ENCODE results near the gene ATP10B. TPM values are rescaled to one million over a fixed set of nuclear protein-coding genes. Genes with fewer than 3 reads are reported as not detected.

Gene ATP10B
- total RNA-seq, 6 experiments from 2014 or later, result not detected

GRCh38 chr5:160547061-160547460, 304.9 kb downstream of the ATP10B start:
- H3K4me3 Mint-ChIP-seq, result no peak overlapping the region
- no peaks in the 10 kb centered on the region; the same call in 1 of the 2 replicates for H3K27me3 Mint-ChIP-seq (ENCODE audit: insufficient read depth)
- no peaks in the 10 kb centered on the region for H3K36me3 Mint-ChIP-seq (ENCODE audit: low read depth)
- no peak for DNase-seq
- no peak overlapping the region for H3K27ac Mint-ChIP-seq
- no peaks in the 10 kb centered on the region; the same call in 1 of the 2 replicates for H3K9me3 Mint-ChIP-seq
- peaks cover 16% of the 10 kb centered on the region for H3K4me1 Mint-ChIP-seq (ENCODE audit: low read depth)
- no peak for TF ChIP-seq CTCF (IDR thresholded peaks at IDR 0.05)

GRCh38 chr5:160545832-160546231, 306.2 kb downstream of the ATP10B start:
- Mint-ChIP-seq H3K36me3 (ENCODE audit: low read depth) (no peaks in the 10 kb centered on the region), H3K4me1 (ENCODE audit: low read depth) (peaks cover 16% of the 10 kb centered on the region), H3K27ac (no peak overlapping the region), H3K27me3 (ENCODE audit: insufficient read depth) (no peaks in the 10 kb centered on the region; the same call in 1 of the 2 replicates), H3K4me3 (no peak overlapping the region), H3K9me3 (no peaks in the 10 kb centered on the region; the same call in 1 of the 2 replicates)
- DNase-seq, result no peak
- TF ChIP-seq CTCF (IDR thresholded peaks at IDR 0.05), result no peak

GRCh38 chr5:160543395-160543794, 308.6 kb downstream of the ATP10B start:
- no peak for TF ChIP-seq CTCF (IDR thresholded peaks at IDR 0.05)
- Mint-ChIP-seq H3K27ac (no peak overlapping the region), H3K27me3 (ENCODE audit: insufficient read depth) (no peaks in the 10 kb centered on the region; the same call in 1 of the 2 replicates)

GRCh38 chr5:160542840-160543239, 309.2 kb downstream of the ATP10B start:
- no peak overlapping the region for H3K4me3 Mint-ChIP-seq
- H3K27me3 Mint-ChIP-seq (ENCODE audit: insufficient read depth), result no peaks in the 10 kb centered on the region; the same call in 1 of the 2 replicates
- no peaks in the 10 kb centered on the region for H3K9me3 Mint-ChIP-seq
- H3K4me1 Mint-ChIP-seq (ENCODE audit: low read depth), result peaks cover under 1% of the 10 kb centered on the region; the same call in 1 of the 2 replicates
- no peak for DNase-seq
- no peaks in the 10 kb centered on the region for H3K36me3 Mint-ChIP-seq (ENCODE audit: low read depth)
- TF ChIP-seq CTCF (IDR thresholded peaks at IDR 0.05), result no peak
- H3K27ac Mint-ChIP-seq, result no peak overlapping the region

More at GRCh38 chr5:160543395-160543794, 308.6 kb downstream of the ATP10B start:
- H3K4me1 Mint-ChIP-seq (ENCODE audit: low read depth), result peaks cover 6% of the 10 kb centered on the region
- no peaks in the 10 kb centered on the region for H3K36me3 Mint-ChIP-seq (ENCODE audit: low read depth)
- H3K9me3 Mint-ChIP-seq, result no peaks in the 10 kb centered on the region; the same call in 1 of the 2 replicates
- H3K4me3 Mint-ChIP-seq, result no peak overlapping the region
- no peak for DNase-seq

GRCh38 chr5:160542281-160542680, 309.7 kb downstream of the ATP10B start:
- H3K4me3 Mint-ChIP-seq, result no peak overlapping the region
- no peak for DNase-seq
- no peaks in the 10 kb centered on the region for H3K9me3 Mint-ChIP-seq
- H3K36me3 Mint-ChIP-seq (ENCODE audit: low read depth), result no peaks in the 10 kb centered on the region
- no peaks in the 10 kb centered on the region for H3K4me1 Mint-ChIP-seq (ENCODE audit: low read depth)
- H3K27ac Mint-ChIP-seq, result no peak overlapping the region
- TF ChIP-seq CTCF (IDR thresholded peaks at IDR 0.05), result no peak
- no peaks in the 10 kb centered on the region; the same call in 1 of the 2 replicates for H3K27me3 Mint-ChIP-seq (ENCODE audit: insufficient read depth)

Data from HFFc6 (cell line).